Measurements from ENCODE around the gene LRRC8D.

LRRC8D gene

GRCh38 chr1:89939693-89940438 is 119.0 kb downstream of the LRRC8D start:
- DNase-seq (ENCODE audit: low read depth in 2 of 2): no peak

- DNase-seq (ENCODE audit: low read depth in 2 of 2): no peak
These were observed 120.4 kb downstream of the LRRC8D start for GRCh38 chr1:89941110-89941766.

- DNase-seq (ENCODE audit: low read depth in 2 of 2): no peak
These were observed 121.2 kb downstream of the LRRC8D start for GRCh38 chr1:89942014-89942413.

DNA sequence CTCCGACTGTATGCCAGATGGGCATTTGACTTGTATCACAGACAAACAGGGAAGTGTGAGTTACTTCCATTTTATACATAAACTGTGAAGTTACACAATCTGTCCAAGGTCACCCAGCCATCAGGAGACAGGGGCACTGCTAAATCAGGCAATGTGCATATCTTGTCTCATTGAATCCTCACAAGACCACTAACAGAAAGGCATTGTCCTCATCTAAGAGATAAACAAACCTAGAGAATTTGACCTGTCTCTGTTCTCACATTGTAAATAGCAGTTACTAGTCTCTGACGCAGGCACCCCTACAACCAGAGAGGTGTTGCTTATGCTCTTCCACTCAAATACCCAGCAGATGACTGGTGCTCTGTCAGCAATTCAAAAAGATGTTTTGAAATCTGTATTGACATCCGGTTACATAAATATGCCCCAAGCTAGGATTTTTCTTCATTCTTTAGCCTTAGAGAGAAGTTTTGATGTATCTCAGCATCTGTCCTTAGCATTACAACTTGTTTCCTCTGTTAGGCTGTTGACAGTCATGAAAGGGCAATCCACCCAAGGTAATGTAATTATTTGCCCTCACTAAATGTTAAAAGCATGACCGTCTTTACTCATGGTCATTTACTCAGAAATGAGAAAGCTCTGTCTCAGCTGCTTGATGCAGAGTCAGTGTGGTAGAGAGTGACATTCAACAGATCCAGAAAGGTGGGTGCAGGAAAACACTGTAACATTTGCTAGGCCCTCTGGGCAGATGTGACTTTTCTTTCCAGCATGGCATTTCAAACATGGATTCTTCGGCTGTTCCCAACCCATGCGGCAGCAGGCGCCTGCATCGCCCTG is 122.2 kb downstream of the LRRC8D start:
- DNase-seq (ENCODE audit: low read depth in 2 of 2): no peak

DNA sequence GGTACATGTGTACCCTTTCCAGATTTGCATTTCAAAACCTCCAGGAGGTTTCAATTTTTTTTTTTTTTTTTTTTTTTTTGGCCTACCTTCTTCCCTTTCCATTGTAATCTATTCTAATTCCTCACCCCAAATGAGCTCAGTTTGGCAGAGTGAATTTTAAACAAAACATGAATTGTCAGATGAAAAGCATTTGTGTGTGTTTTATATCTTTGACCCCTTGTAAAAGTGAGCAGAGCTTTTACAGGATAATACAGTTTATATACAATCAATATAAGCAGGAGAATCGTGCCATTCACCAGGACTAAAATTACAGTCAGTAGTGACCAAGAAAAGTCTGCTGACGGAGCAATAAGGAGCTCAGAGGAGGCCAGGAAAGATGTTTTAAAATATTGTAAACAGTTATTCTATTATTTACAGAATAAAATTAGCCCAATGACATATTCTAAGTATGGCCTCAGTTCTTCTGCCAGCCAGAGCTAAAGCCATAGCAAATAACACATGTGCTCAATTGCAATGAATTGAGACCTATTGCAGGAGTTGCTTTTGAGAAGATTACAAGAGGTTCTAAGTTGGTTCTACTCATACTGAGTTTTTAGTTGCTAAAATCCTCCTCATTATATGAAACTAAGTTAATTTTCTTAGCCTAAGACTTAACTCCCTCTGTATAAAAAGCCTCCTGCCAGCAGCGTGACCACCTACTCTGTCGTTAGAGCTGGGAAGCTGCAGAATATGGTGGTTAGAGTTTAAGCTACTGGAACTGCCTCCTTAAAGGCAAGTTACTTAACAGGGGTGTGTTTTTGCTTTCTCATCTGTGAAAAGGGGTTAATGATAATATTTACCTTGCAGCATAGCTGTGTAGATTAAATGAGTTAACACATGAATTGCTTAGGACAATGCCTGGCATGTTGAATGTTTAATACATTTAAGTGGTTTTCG is 123.3 kb downstream of the LRRC8D start:
- no peak for DNase-seq (ENCODE audit: low read depth in 2 of 2)

- DNase-seq (ENCODE audit: low read depth in 2 of 2): no peak
These were observed 125.1 kb downstream of the LRRC8D start for GRCh38 chr1:89945852-89946476.

GRCh38 chr1:89946532-89946931 is 125.7 kb downstream of the LRRC8D start:
- DNase-seq (ENCODE audit: low read depth in 2 of 2): no peak

DNA sequence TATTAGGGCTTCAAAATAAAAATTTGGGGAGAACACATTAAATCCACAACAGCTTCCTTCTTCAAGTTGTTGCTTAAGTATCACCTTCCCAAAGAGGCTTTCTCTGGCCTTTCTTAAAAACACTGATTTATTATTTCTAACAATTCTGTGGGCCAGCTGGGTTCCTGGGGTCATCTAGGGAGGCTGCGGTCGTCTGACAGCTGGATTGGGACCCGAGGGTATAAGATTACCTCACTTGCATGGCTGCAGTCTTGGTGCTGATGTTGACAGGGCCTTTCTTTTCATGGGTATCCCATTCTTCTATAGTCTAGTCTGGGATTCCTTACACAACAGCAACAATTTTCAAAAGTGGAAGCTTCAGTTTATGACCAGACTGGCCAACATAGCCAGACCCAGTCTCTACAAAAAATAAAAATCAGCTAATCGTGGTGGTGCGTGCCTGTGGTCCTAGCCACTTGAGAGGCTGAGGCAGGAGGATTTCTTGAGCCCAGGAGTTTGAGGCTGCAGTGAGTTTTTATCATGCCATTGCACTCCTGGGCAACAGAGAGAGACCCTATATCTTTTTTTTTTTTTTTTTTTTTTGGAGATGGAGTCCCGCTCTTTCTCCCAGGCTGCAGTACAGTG is 128.0 kb downstream of the LRRC8D start:
- DNase-seq (ENCODE audit: low read depth in 2 of 2): no peak

DNA sequence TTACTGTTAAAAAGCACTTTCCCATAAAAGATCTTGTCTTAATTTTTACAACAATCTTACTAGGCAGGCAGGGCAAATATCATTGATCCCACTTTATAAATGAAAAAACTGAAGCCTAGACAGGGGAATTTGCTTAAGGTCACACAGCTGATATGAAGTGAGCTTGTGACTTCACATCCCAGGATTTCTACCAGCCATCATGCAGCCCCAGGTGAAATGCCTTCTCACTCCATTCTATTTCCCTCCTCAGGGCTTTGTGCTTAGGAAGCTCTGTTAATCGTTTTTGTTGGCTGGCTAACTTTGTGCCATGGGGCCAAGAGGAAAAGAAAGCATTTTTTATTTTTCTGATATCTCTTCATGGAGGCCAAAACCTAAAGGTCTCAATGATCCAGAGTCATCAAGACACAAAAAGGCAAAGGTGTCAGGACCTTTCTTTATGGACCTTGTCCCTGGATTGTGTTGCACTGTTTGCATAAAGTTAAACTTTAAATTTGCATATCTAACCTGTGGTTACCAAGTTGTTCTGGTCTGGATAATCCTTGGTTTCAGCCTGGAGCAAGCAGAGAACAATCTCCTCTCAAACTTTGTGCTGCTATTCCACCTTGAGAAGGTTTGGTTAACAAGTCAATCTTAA is 129.3 kb downstream of the LRRC8D start:
- DNase-seq (ENCODE audit: low read depth in 2 of 2): no peak

DNA sequence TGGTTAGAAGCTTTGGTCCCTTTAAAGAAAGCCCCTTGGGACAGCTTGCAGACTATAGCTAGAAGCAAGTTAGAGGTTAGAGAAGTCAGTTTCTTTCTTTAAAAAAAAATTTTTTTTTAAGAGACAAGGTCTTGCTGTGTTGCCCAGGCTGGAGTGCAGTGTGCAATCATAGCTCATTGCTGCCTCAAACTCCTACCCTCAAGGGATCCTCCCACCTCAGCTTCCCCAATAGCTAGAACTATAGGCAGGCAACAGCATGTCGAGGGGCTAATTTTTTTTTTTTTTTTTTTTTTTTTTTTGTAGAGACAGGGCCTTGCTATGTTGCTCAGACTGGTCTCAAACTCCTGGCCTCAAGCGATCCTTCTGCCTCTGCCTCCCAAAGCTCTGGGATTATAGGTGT is 129.9 kb downstream of the LRRC8D start:
- no peak for DNase-seq (ENCODE audit: low read depth in 2 of 2)

GRCh38 chr1:89951766-89952604 is 131.2 kb downstream of the LRRC8D start:
- DNase-seq (ENCODE audit: low read depth in 2 of 2): no peak

GRCh38 chr1:89952605-89953130 is 131.8 kb downstream of the LRRC8D start:
- no peak for DNase-seq (ENCODE audit: low read depth in 2 of 2)

DNA sequence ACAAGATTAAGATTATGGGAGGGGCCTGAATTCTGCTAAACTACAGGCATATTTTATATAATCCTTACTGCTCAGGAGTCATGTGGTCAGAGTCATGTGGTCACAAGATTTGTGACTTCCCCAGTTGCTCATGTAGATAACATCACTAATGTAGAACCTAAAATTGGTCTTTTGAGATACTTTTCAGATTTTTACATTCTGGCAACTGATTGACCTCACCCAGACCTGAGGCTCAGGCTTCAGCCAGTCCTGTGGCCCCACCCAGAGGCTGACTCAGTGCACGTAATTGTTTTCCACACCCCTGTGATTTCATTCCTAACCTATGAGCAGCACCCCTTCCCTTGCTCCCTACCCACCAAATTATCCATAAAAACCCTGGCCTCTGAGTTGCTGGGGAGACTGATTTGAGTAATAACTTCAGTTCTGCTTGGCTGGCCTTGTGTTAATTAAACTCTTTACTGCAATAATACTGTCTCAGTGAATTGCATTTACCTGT is 132.3 kb downstream of the LRRC8D start:
- DNase-seq (ENCODE audit: low read depth in 2 of 2): no peak

DNA sequence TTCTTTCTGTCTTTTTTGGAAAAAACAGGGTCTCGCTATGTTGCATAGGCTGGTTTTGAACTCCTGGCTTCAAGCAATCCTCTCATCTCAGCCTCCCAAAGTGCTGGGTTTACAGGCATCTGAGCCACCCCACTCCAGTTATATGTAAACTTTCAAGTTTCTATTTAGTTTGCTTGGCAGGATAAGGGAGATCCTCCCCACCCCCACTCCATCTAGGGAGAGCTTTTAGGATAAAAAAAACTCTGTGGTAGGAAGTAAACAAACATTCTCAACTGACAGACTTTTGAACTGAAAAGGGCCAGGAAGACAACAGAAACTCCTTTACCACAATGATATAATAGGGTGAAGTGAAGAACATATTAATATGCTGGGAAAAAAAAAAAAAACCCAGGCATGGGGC is 133.1 kb downstream of the LRRC8D start:
- no peak for DNase-seq (ENCODE audit: low read depth in 2 of 2)

DNA sequence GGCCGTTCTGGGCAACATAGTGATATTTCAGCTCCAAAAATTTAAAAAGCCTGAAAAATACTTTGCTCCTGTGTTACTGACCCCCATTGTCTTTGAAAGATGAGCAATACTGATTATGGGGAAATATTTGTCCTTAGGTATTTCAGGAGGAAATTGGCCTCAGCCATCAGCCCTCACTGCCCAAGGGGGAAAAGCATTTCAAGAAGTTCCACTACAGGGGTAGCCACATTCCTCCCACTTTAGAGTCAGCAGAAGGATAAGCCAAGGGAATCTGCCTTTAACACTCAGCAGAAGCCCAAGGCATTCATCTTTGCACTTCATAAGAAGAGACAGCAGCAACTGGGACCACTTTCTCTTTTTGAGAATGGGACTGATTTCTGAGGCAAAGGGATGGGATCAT is 133.6 kb downstream of the LRRC8D start:
- no peak for DNase-seq (ENCODE audit: low read depth in 2 of 2)

DNA sequence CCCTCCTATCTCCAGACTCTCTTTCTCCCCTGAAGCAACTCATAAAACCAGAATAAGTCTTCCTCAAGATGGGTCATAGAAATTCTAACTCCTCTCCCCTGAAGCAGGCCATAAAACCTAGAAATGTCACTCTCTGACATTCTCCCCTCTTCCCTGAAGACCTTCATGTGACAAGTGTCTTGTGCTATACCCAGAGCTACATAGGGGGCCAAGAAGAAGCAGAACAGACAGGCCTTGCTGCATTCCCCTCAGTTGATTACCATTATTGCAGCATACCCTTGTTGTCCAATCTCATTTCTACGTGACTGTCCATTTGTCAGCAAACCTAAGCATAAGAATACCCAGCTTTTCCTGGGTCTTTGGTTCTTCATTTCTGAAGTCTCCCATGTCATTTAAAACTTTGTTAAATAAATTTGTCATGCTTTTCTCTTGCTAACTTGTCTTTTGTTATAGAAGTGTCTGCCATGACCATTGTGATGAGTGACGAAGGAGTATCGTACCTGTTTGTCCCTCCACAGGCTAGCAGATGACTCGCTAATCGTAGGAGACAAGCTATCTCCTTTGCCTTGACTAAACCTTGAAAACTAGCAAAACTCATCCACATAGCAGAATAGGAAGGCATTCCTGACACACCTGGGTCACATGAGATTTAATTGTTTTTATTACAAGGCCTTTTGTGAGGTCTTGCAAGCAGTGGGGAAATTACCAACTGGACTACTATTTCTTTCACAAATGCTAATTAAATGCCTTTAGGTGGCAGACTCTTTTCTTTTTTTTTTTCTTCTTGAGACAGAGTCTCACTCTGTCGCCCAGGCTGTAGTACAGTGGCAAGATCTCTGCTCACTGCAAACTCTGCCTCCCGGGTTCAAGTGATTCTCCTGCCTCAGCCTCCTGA is 134.7 kb downstream of the LRRC8D start:
- DNase-seq (ENCODE audit: low read depth in 2 of 2): no peak

DNA sequence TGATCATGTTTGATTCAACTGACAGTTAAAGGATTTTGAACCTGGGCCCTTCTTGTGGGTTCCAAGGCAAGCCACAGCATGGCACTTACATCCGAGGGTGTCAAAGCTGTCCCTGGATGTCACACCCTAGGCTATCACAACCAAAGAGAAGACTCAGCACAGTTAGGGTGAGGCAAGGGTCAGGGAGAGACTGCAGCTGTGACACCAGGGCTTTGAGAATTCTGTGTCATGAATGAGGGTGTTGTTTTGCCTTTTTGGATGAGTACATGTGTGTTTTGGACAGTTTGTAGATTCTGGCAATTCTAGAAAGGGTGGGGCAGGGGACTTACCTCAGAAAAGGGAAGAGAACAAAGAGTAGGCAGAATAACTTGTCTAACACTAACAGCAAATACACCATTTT is 136.3 kb downstream of the LRRC8D start:
- DNase-seq (ENCODE audit: low read depth in 2 of 2): no peak

Data from stimulated activated CD4-positive, alpha-beta T cell treated with anti-CD3 and anti-CD28 coated beads, Interleukin-1b, Interleukin-23, amount 100 ng/mL, for 4 hours (primary cell).